ENCODE results near the gene SLC25A33. TPM values are rescaled to one million over a fixed set of nuclear protein-coding genes. Genes with fewer than 3 reads are reported as not detected.
A peak's percentile ranks its signal among the peaks of the same experiment; 100 is the strongest.

SLC25A33 gene
- total RNA-seq, 1 experiment from 2014 or later: 9.2 TPM

DNA sequence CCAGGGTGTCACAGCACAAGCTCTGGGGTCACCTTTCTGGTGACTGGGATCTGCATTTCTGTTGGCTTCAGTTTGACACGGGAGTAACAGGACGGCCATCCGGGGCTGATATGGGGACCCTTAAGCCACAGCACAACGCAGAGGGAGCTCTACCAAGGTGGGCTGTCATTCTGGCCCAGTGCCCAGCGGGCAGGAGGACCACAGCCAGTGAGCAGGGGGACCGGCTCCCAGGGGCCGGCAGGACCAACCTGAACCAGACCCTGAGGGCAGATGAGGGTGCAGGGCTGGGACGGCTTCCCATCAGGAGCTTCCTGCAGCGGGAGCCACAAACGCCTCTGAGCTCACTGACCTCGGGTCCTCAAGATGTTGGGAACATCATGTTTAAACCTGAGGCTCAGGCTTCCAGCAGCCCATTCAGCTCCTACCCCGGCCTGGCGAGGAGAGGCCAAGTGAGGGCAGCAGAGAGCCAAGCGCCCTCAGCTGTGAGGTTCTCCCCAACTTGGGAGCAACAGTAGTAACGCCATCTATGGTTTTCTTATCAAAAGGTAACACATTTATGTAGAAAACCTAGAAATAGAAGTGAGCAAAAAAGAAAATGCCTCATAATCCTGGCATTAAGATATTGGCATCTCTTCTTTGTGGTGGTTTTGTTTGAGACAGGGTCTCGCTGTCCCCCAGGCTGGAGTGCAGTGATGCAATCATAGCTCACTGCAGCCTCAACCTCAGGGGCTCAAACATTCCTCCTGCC, 76.2 kb downstream of the SLC25A33 start:
- POLR2A ChIA-PET: interaction anchor here (0.5 to 1.1 kb wide), 2 partner anchors 106 to 324 kb away, joined by 3 to 4 read pairs; no protein-coding TSS in a partner anchor
- H3K27ac Mint-ChIP-seq: 0 out of 2 replicates have a peak overlapping the region, but pooled peaks have one; percentile 60

DNA sequence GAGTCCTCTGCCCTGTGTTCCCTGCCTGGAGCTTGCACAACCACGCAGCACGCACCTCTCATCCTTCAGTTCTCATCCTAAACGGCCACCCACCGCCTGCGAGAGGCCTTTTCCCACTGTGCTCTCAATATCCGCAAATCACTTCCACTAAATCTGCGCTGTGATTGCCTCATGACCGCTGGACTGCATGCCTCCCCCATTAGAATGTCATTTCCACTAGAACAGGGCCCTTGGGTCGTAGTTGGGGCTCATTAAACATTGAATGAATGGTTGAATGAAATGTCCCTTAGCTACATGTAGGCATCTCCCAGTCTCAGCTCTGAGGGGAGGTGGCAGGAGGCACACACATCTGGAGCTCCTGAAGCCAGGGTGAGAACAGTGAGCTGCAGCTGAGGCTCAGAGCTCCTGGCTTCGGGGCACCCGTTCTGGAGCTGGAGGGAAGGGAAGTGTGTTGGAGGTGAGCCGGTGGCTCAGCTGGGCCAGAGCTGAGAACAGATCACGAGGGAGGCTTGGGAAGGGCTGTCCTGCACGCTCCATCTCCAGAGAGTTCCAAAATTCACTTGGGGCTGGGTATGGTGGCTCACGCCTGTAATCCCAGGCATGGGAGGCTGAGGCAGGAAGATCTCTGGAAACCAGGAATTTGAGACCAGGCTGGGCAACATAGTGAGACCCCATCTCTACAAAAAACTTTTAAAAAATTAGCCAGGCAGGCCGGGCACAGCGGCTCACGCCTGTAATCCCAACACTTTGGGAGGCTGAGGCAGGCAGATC, 79.8 kb downstream of the SLC25A33 start:
- POLR2A ChIA-PET: no interaction called here
- H3K9me3 Mint-ChIP-seq: no peaks in the 10 kb centered on the region
- no peak for DNase-seq (ENCODE audit: low spot score)
- H3K27me3 Mint-ChIP-seq (ENCODE audit: low read depth): no peaks in the 10 kb centered on the region
- no peak overlapping the region for H3K4me3 Mint-ChIP-seq
- peaks cover 2% of the 10 kb centered on the region; the same call in 1 of the 2 replicates for H3K4me1 Mint-ChIP-seq
- TF ChIP-seq, protein P1, sequence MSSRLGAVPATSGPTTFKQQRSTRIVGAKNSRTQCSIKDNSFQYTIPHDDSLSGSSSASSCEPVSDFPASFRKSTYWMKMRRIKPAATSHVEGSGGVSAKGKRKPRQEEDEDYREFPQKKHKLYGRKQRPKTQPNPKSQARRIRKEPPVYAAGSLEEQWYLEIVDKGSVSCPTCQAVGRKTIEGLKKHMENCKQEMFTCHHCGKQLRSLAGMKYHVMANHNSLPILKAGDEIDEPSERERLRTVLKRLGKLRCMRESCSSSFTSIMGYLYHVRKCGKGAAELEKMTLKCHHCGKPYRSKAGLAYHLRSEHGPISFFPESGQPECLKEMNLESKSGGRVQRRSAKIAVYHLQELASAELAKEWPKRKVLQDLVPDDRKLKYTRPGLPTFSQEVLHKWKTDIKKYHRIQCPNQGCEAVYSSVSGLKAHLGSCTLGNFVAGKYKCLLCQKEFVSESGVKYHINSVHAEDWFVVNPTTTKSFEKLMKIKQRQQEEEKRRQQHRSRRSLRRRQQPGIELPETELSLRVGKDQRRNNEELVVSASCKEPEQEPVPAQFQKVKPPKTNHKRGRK (CRISPR knock-in tag; IDR thresholded peaks at IDR 0.05; ENCODE audit: borderline replicate concordance): no peak
- TF ChIP-seq FOXK1 (CRISPR knock-in tag; IDR thresholded peaks at IDR 0.05): no peak
- no peak for TF ChIP-seq IRF2 (CRISPR knock-in tag; IDR thresholded peaks at IDR 0.05; ENCODE audit: borderline replicate concordance, low read depth)
- no peak for TF ChIP-seq RORB (CRISPR knock-in tag; IDR thresholded peaks at IDR 0.05)
- TF ChIP-seq, protein P2, sequence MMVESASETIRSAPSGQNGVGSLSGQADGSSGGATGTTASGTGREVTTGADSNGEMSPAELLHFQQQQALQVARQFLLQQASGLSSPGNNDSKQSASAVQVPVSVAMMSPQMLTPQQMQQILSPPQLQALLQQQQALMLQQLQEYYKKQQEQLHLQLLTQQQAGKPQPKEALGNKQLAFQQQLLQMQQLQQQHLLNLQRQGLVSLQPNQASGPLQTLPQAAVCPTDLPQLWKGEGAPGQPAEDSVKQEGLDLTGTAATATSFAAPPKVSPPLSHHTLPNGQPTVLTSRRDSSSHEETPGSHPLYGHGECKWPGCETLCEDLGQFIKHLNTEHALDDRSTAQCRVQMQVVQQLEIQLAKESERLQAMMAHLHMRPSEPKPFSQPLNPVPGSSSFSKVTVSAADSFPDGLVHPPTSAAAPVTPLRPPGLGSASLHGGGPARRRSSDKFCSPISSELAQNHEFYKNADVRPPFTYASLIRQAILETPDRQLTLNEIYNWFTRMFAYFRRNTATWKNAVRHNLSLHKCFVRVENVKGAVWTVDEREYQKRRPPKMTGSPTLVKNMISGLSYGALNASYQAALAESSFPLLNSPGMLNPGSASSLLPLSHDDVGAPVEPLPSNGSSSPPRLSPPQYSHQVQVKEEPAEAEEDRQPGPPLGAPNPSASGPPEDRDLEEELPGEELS (CRISPR knock-in tag; IDR thresholded peaks at IDR 0.05): no peak
- no peak for TF ChIP-seq FOXP1 (CRISPR knock-in tag; IDR thresholded peaks at IDR 0.05; ENCODE audit: borderline replicate concordance)
- 0 out of 2 replicates have a peak, but pooled peaks have one; percentile 29 for TF ChIP-seq ZNF121 (CRISPR knock-in tag; IDR thresholded peaks at IDR 0.05)
- ATAC-seq: no peak
- no peak overlapping the region for H3K27ac Mint-ChIP-seq
- no peaks in the 10 kb centered on the region for H3K36me3 Mint-ChIP-seq
- CTCF ChIA-PET: interaction anchor here (0.8 to 0.9 kb wide), 3 partner anchors 33 to 102 kb away, joined by 3 to 5 read pairs (median 4); partner anchors contain the start of gene PIK3CD

More for the DNA sequence above, 76.2 kb downstream of the SLC25A33 start:
- CTCF ChIA-PET: interaction anchor here (0.6 to 3.9 kb wide), 72 partner anchors 8 to 764 kb away, joined by 3 to 93 read pairs (median 4); partner anchors contain the start of genes CTNNBIP1, NMNAT1, PIK3CD and TMEM201
- peaks cover 2% of the 10 kb centered on the region; the same call in 1 of the 2 replicates for H3K4me1 Mint-ChIP-seq
- no peaks in the 10 kb centered on the region for H3K27me3 Mint-ChIP-seq (ENCODE audit: low read depth)
- TF ChIP-seq, protein P3, sequence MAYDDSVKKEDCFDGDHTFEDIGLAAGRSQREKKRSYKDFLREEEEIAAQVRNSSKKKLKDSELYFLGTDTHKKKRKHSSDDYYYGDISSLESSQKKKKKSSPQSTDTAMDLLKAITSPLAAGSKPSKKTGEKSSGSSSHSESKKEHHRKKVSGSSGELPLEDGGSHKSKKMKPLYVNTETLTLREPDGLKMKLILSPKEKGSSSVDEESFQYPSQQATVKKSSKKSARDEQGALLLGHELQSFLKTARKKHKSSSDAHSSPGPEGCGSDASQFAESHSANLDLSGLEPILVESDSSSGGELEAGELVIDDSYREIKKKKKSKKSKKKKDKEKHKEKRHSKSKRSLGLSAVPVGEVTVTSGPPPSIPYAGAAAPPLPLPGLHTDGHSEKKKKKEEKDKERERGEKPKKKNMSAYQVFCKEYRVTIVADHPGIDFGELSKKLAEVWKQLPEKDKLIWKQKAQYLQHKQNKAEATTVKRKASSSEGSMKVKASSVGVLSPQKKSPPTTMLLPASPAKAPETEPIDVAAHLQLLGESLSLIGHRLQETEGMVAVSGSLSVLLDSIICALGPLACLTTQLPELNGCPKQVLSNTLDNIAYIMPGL (CRISPR knock-in tag; IDR thresholded peaks at IDR 0.05): no peak
- TF ChIP-seq, protein P4, sequence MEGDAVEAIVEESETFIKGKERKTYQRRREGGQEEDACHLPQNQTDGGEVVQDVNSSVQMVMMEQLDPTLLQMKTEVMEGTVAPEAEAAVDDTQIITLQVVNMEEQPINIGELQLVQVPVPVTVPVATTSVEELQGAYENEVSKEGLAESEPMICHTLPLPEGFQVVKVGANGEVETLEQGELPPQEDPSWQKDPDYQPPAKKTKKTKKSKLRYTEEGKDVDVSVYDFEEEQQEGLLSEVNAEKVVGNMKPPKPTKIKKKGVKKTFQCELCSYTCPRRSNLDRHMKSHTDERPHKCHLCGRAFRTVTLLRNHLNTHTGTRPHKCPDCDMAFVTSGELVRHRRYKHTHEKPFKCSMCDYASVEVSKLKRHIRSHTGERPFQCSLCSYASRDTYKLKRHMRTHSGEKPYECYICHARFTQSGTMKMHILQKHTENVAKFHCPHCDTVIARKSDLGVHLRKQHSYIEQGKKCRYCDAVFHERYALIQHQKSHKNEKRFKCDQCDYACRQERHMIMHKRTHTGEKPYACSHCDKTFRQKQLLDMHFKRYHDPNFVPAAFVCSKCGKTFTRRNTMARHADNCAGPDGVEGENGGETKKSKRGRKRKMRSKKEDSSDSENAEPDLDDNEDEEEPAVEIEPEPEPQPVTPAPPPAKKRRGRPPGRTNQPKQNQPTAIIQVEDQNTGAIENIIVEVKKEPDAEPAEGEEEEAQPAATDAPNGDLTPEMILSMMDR (IDR thresholded peaks at IDR 0.05): peak; percentile 52
- TF ChIP-seq, protein P5, sequence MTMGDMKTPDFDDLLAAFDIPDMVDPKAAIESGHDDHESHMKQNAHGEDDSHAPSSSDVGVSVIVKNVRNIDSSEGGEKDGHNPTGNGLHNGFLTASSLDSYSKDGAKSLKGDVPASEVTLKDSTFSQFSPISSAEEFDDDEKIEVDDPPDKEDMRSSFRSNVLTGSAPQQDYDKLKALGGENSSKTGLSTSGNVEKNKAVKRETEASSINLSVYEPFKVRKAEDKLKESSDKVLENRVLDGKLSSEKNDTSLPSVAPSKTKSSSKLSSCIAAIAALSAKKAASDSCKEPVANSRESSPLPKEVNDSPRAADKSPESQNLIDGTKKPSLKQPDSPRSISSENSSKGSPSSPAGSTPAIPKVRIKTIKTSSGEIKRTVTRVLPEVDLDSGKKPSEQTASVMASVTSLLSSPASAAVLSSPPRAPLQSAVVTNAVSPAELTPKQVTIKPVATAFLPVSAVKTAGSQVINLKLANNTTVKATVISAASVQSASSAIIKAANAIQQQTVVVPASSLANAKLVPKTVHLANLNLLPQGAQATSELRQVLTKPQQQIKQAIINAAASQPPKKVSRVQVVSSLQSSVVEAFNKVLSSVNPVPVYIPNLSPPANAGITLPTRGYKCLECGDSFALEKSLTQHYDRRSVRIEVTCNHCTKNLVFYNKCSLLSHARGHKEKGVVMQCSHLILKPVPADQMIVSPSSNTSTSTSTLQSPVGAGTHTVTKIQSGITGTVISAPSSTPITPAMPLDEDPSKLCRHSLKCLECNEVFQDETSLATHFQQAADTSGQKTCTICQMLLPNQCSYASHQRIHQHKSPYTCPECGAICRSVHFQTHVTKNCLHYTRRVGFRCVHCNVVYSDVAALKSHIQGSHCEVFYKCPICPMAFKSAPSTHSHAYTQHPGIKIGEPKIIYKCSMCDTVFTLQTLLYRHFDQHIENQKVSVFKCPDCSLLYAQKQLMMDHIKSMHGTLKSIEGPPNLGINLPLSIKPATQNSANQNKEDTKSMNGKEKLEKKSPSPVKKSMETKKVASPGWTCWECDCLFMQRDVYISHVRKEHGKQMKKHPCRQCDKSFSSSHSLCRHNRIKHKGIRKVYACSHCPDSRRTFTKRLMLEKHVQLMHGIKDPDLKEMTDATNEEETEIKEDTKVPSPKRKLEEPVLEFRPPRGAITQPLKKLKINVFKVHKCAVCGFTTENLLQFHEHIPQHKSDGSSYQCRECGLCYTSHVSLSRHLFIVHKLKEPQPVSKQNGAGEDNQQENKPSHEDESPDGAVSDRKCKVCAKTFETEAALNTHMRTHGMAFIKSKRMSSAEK (CRISPR knock-in tag; IDR thresholded peaks at IDR 0.05; ENCODE audit: borderline replicate concordance): no peak
- TF ChIP-seq, protein P2 (CRISPR knock-in tag; IDR thresholded peaks at IDR 0.05): peak; percentile 46; the same call in 1 of the 2 replicates
- TF ChIP-seq GABPB1 (CRISPR knock-in tag; IDR thresholded peaks at IDR 0.05): 0 out of 2 replicates have a peak, but pooled peaks have one; percentile 13
- H3K36me3 Mint-ChIP-seq: peaks cover 9% of the 10 kb centered on the region; the same call in 1 of the 2 replicates
- no peak overlapping the region for H3K4me3 Mint-ChIP-seq
- ATAC-seq: peak; percentile 96
- DNase-seq (ENCODE audit: low spot score): peak; percentile 85
- H3K9me3 Mint-ChIP-seq: no peaks in the 10 kb centered on the region

Measured in WTC11 (cell line).